H1 (cell line): ENCODE measurements around the gene DNASE1L1. TPM values are rescaled to one million over a fixed set of nuclear protein-coding genes. Genes with fewer than 3 reads are reported as not detected.

ENCODE experiments used
- CEBPB ChIP-seq: IDR thresholded peaks from 2 replicates; pipeline ENCODE4 v1.6.1; 2012; ENCODE audit warnings: low read depth, low read length
- CTCF ChIP-seq, 3 experiments: IDR thresholded peaks; 1 replicate in 2 of 3; 2 replicates in 1 of 3; pipeline versions ENCODE4 v1.5.1 to v1.6.1; 2011; ENCODE audit warnings: low read length in 3 of 3, mild to moderate bottlenecking in 3 of 3, inconsistent platforms in 2 of 3, low read depth in 1 of 3, moderate library complexity in 1 of 3; ENCODE audit not compliant: insufficient read depth in 1 of 3; ENCODE audit errors: control extremely low read depth in 1 of 3
- RNF2 ChIP-seq: fragments of 200-900, 300-1000 bp; sonication (generic); IDR thresholded peaks from 2 replicates; pipeline ENCODE4 v1.7.1; 2016; ENCODE audit warnings: borderline replicate concordance, low read depth, mild to moderate bottlenecking, antibody characterized with exemption, low read length; ENCODE audit not compliant: poor library complexity, severe bottlenecking; ENCODE audit errors: missing control alignments
- polyA plus RNA-seq, 7 experiments: library from polyadenylated mRNA; depleted of rRNA in 3 of 7; stranded (reverse) in 5 of 7; unstranded in 2 of 7; fragments of >200 nt in 5 of 7; fragments of 200-250 nt in 2 of 7; gene quantifications; 1 replicate in 5 of 7; 2 replicates in 1 of 7; 4 replicates in 1 of 7; pipeline versions ENCODE4 v1.2.1 to v1.2.3, GENCODE V29; 2011 to 2013; ENCODE audit warnings: missing spikeins in 2 of 7, mixed read lengths in 2 of 7
- total RNA-seq: library from RNA; stranded (reverse); fragmentation: NEBNext Ultra II Directional; extraction: Animal tissue kit (Norgen Biotek cat#: 25700); gene quantifications from 2 replicates; pipeline ENCODE4 v1.2.1, GENCODE V29; 2021

Gene DNASE1L1
- total and polyA plus RNA-seq, 2 of the 8 experiments (the other 6 are each of a cell fraction or from before 2014, with no cell fraction given): 8.7 to 30.0 TPM

DNA sequence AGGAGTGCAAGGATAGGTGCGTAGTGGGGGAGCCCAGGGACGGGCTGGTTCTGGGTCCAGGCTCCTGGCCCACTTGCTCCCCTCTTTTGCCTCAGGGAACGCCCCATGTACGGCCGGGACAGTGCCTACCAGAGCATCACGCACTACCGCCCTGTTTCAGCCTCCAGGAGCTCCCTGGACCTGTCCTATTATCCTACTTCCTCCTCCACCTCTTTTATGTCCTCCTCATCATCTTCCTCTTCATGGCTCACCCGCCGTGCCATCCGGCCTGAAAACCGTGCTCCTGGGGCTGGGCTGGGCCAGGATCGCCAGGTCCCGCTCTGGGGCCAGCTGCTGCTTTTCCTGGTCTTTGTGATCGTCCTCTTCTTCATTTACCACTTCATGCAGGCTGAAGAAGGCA, 28.3 kb downstream of the DNASE1L1 start (continued):
- TF ChIP-seq CTCF (IDR thresholded peaks at IDR 0.05; ENCODE audit: control extremely low read depth in 1 of 3, insufficient read depth in 1 of 3, low read depth in 1 of 3, low read length in 3 of 3) (no peak), RNF2 (no peak), CEBPB (no peak)
